Calu3 (cell line): ENCODE measurements around the gene WFDC2. TPM values are rescaled to one million over a fixed set of nuclear protein-coding genes. Genes with fewer than 3 reads are reported as not detected.

Experiments used
- BruUV-seq: library from RNA; stranded (reverse); fragments of 400-500 nt; replicated peaks from 2 replicates; lab custom pipeline; 2021; lab: Mats Ljungman, UMichigan
- CTCF ChIA-PET: fragments of 300-600 bp; sonication (Branson Sonifier 250); formaldehyde crosslinking; loops from one replicate; lab custom pipeline; 2022; ENCODE audit warnings: antibody characterized with exemption; lab: Charles Lee
- DNase-seq: peaks from one replicate; pipeline ENCODE4 v3.0.0; 2022
- H3K27ac Mint-ChIP-seq: one replicate; pipeline ENCODE4 v1.8.0; 2022; ENCODE audit warnings: mixed read lengths; ENCODE audit not compliant: unreplicated experiment
- H3K27me3 Mint-ChIP-seq: one replicate; pipeline ENCODE4 v1.8.0; 2022; ENCODE audit warnings: mixed read lengths; ENCODE audit not compliant: unreplicated experiment
- H3K36me3 Mint-ChIP-seq: one replicate; pipeline ENCODE4 v1.8.0; 2022; ENCODE audit warnings: mild to moderate bottlenecking, moderate library complexity, mixed read lengths; ENCODE audit not compliant: insufficient read depth, unreplicated experiment
- H3K4me1 Mint-ChIP-seq: one replicate; pipeline ENCODE4 v1.8.0; 2022; ENCODE audit warnings: mild to moderate bottlenecking, low read depth, mixed read lengths; ENCODE audit not compliant: unreplicated experiment
- H3K4me3 Mint-ChIP-seq: one replicate; pipeline ENCODE4 v1.8.0; 2022; ENCODE audit warnings: mild to moderate bottlenecking, low read depth, moderate library complexity, mixed read lengths; ENCODE audit not compliant: unreplicated experiment
- H3K9me3 Mint-ChIP-seq: one replicate; pipeline ENCODE4 v1.8.0; 2022; ENCODE audit warnings: low read depth, mixed read lengths; ENCODE audit not compliant: unreplicated experiment
- intact Hi-C: fragments of 100-400 bp; cut with micrococcal nuclease; formaldehyde crosslinking; loops from one replicate; pipeline ENCODE4 v1.10.0; 2022; ENCODE audit not compliant: unreplicated experiment
- total RNA-seq: library from RNA; stranded (reverse); gene quantifications from 2 replicates; pipeline ENCODE4 v1.2.3, GENCODE V29; 2022
- TF ChIP-seq, protein P1 (sequence below): fragments of 200-600 bp; IDR thresholded peaks from one replicate; pipeline ENCODE4 v1.8.0; 2022; ENCODE audit warnings: antibody characterized with exemption; ENCODE audit not compliant: unreplicated experiment

Gene WFDC2
- total RNA-seq, 1 experiment from 2014 or later = 295 TPM

DNA sequence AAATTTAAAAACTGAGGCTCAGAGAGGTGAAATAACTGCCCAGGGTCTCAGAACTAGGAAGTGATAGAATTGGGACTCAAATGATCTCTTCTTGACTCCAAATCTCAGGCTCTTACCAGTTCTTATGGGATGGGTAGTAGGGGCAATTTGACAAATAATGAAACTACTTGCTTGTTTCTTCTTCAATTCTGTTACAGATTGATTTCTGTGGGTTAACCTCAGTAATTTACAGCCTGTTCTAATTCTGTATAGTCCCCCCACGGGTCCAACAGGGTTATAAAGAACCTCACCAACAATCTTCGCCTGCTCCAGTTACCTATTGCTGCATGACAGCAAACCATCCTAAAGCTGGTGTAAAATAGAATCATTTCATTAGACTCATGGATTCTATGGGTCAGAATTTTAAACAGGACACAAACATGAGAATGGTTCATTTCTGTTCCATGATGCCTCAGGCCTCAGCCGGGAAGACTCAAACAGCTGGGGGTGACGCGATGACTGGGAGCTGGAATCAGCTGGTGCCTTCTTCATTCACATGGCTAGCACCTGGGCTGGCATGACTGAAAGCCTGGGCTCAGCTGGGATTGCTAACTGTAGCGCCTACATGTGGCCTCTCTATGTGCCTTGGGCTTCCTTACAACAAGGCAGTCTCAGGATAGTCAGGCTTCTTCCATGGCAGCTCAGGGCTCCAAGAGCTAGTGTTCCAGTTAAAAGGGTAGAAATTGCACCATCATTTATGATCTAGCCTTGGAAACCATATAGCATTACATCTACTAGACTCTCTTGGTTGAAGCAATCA lies 6.6 kb upstream of the WFDC2 start:
- intact Hi-C loops = no loop called here

DNA sequence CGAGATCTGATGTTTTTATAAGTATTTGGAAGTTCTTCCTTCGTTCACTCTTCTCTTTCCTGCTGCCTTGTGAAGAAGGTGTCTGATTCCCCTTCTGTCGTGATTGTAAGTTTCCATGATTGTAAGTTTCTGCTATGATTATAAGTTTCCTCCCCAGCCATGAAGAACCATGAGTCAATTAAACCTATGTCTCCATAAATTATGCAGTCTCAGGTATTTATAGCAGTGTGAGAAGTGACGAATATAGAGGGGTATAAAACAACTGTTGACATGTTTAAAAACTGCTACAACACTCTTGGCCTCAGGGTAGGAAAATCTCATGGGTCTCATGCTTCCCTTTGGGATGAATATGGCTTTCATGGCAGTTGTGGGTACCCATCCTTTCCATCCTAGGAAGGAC lies 5.8 kb upstream of the WFDC2 start:
- Mint-ChIP-seq H3K27me3 (no peaks in the 10 kb centered on the region), H3K4me1 (peaks cover 16% of the 10 kb centered on the region), H3K4me3 (no peak overlapping the region), H3K9me3 (no peaks in the 10 kb centered on the region), H3K27ac (no peak overlapping the region), H3K36me3 (no peaks in the 10 kb centered on the region)
- TF ChIP-seq, protein P1, sequence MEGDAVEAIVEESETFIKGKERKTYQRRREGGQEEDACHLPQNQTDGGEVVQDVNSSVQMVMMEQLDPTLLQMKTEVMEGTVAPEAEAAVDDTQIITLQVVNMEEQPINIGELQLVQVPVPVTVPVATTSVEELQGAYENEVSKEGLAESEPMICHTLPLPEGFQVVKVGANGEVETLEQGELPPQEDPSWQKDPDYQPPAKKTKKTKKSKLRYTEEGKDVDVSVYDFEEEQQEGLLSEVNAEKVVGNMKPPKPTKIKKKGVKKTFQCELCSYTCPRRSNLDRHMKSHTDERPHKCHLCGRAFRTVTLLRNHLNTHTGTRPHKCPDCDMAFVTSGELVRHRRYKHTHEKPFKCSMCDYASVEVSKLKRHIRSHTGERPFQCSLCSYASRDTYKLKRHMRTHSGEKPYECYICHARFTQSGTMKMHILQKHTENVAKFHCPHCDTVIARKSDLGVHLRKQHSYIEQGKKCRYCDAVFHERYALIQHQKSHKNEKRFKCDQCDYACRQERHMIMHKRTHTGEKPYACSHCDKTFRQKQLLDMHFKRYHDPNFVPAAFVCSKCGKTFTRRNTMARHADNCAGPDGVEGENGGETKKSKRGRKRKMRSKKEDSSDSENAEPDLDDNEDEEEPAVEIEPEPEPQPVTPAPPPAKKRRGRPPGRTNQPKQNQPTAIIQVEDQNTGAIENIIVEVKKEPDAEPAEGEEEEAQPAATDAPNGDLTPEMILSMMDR = no peak
- intact Hi-C loops = no loop called here
- DNase-seq = no peak
- CTCF ChIA-PET = no interaction called here
- no TSS peak for BruUV-seq

More for the DNA sequence above, 6.6 kb upstream of the WFDC2 start:
- H3K4me1 Mint-ChIP-seq = peaks cover 8% of the 10 kb centered on the region
- H3K9me3 Mint-ChIP-seq = no peaks in the 10 kb centered on the region
- DNase-seq = no peak
- BruUV-seq = no TSS peak
- no peak overlapping the region for H3K4me3 Mint-ChIP-seq
- H3K36me3 Mint-ChIP-seq = no peaks in the 10 kb centered on the region
- H3K27me3 Mint-ChIP-seq = no peaks in the 10 kb centered on the region
- TF ChIP-seq, protein P1 = no peak
- no peak overlapping the region for H3K27ac Mint-ChIP-seq
- CTCF ChIA-PET = no interaction called here

DNA sequence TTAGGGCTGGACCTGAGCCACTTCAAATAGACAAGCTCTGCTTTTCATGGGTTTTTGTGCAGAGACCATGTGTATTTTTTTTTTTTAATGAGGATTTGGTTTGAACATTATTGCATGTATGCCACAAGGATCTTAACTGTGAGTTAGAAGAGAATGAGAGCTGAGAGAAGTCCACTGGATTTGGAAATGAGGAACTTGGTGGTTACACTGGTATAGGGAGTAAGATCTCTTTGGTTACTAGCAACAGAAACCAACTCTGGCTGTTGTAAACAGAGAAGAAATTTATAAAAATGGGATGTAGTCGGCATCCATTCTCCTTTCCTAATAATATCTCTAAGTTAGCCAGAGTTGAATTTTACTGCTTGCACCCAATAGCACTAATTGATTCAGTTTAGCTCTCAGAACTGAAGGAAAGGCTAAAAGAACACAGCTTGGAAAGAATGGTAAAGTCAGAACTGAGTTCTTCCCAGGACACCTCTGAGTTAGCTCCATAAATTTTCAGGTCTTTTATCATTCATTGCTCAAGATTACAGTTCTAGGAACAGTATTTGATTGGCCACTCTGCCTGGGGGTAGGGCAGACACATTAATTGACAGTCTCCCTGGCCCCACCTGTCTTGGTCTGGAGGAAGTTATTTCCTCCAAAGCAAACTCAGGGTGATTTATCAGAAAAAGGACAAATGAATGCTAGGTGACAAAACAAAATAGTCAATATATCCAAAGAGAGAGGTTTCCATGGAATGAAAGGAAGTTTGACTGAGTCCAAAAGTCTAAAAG lies 3.9 kb upstream of the WFDC2 start:
- Mint-ChIP-seq H3K4me3 (no peak overlapping the region), H3K9me3 (no peaks in the 10 kb centered on the region), H3K36me3 (peaks cover 16% of the 10 kb centered on the region), H3K27me3 (no peaks in the 10 kb centered on the region), H3K4me1 (peaks cover 15% of the 10 kb centered on the region), H3K27ac (no peak overlapping the region)
- CTCF ChIA-PET = interaction anchor here (1.3 to 1.9 kb wide), 3 partner anchors 12 to 29 kb away, joined by 3 to 6 read pairs (median 5); no protein-coding TSS in a partner anchor
- intact Hi-C loops = loop anchor here (5.0 kb wide), 1 partner anchor 307 kb away; no protein-coding TSS in a partner anchor
- BruUV-seq = no TSS peak
- TF ChIP-seq, protein P1 = no peak
- no peak for DNase-seq

DNA sequence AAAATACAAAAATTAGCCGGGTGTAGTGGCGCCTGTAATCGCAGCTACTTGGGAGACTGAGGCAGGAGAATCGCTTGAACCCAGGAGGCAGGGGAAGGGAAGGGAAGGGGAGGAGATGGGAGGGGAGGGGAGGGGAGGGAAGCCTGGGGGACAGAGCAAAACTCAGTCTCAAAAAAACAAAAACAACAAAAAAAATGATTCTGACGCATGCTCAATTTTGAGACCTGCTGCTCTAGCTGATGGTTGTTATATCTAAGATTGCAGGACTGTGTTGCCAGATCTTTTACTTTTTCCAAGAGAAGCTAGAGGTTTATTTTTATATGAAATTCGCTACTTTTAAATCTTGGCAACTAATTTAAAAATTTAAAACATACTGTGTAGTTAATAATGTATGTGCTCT lies 2.4 kb upstream of the WFDC2 start:
- no TSS peak for BruUV-seq
- intact Hi-C loops = loop anchor here (5.0 kb wide), 1 partner anchor 305 kb away; no protein-coding TSS in a partner anchor
- CTCF ChIA-PET = interaction anchor here (1.5 kb wide), 1 partner anchor 8 kb away, joined by 3 read pairs; no protein-coding TSS in a partner anchor
- peaks cover 24% of the 10 kb centered on the region for H3K36me3 Mint-ChIP-seq
- TF ChIP-seq, protein P1 = no peak
- no peak overlapping the region for H3K27ac Mint-ChIP-seq
- H3K4me3 Mint-ChIP-seq = no peak overlapping the region
- H3K27me3 Mint-ChIP-seq = no peaks in the 10 kb centered on the region
- H3K9me3 Mint-ChIP-seq = no peaks in the 10 kb centered on the region
- peaks cover 24% of the 10 kb centered on the region for H3K4me1 Mint-ChIP-seq
- no peak for DNase-seq
